HG02884 (cell line): ENCODE measurements around the gene FAM228A.

ENCODE experiments used
- ATAC-seq: cut with Tn5 transposase; IDR thresholded peaks from one replicate; pipeline ENCODE4 v1.9.1; 2021; ENCODE audit warnings: mild to moderate bottlenecking, moderate library complexity; ENCODE audit not compliant: unreplicated experiment

Gene FAM228A

DNA sequence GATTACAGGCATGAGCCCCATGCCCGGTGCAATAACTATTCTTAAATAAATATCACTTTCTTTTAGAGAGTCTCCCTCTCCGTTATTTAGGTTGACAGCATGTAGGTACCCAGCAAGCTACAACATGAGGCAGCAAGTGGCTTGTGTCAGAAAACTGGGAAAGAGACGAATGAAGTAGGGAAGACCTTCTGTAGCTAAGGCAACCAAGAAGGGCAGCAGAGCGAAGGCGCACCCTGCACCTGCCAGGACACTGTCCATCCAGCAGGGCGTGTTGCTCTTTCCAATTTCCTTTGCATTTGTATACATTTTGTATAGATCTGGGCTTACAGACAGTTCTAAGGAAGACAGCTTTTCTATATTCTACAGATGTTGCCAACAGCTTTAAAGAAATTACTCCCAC lies 48.1 kb downstream of the FAM228A start:
- no peak for ATAC-seq

DNA sequence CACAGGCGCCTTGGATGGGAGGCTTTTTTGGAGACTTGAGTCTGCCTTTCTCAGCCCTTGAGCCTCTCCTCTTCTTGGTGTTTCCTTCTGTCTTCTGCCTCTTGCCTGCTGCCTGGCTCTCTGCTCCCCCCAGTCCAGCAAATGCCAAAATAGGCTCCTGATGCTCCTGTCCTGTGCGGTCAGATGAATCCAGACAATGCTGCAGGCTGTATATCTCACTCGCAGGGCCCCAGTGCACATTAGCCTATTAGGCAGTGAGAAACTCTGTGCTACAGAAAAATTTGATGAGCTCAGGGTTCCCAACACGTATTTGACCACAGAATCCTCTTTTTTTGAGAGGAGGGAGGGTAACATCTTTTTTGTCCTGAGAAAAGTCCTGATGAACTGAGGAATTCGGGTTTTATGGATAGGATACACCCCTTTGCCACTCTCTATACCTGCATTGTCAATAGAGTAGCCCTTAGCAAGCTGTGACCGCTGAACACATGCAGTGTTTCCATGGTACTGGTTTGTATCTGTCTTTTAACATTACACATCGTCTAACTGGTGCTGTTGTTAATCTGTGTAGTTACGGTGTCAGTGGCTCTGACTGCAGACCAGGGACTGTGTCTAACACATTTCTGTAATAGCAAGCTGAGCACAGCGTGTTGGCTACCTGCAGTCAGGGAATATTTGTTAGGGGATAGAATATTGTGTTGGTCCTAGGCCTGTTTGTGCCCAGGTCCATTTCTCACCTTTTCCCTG lies 50.8 kb downstream of the FAM228A start:
- no peak for ATAC-seq

DNA sequence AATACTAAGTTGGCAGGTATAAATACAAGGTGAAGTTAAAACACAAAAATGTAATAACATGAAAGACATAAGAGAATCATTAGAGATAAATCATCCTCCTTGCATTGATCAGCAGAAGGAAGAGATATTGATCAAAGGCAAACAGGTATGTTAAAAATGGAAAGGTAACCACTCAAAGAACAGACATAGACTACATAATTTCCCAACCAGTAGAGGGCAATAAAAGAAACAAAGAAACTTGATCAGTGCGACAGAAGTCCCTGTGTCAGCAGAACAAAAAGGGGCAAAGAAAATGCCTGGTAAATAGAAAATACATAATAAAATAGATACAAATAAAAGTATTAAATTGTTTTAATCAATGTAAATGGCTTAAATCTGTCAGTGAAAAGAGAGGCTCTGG lies 53.6 kb downstream of the FAM228A start:
- ATAC-seq, result no peak

DNA sequence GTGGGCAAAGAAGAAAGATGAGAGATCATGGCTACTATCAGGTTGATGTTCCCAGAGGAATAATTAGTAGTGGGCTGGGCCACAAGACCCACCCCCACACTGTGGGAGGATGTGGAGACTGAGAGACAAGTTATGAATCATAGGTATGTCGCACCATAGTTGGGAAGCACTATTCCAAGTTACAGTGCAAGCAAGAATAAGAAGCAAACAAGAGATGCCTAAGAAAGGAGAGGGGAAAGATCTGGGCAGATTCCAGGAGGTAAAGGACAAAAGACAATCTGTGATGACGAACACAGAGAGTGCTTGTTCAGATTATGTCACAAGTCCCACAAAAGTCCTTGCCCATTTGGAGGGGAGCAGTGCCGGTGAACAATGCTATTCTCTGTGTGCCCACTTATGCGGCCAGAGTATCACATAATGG lies 56.6 kb downstream of the FAM228A start:
- no peak for ATAC-seq

DNA sequence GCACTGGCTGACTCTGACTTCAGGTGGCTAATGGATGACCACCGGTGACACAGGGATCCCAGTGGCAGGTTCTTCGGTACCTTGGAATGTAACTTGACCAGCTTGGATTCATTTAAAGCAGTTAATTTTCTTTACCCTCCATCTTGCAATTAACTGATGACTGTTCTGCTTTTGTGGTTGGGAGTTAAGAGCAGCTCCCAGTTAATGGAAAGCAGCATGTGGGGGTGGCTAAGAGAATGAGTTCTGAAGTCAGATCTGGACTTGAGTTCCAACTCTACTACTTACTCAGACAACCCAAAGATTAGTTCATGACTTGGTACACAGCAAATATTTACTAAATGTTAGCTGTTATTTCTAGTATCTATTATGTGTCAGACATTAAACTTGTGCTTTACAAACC lies 58.5 kb downstream of the FAM228A start:
- no peak for ATAC-seq

DNA sequence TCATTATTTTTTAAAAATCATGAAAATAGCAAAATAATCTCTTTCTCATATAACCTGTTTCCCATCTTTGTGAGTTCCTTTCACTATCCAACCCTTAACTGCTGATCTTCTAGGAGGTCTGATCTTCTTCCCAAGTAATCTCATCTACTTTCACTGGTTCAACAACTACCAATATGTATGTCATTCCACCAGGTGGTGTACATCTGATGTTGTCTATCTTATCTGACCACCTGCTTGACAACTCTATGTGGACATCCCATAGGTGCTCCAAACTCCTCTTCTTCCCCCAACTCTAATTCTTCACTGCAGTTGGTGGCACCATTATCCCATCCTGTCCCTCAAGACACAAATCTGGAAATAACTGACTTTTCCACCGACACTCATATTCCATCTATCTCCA lies 62.5 kb downstream of the FAM228A start:
- ATAC-seq, result no peak

DNA sequence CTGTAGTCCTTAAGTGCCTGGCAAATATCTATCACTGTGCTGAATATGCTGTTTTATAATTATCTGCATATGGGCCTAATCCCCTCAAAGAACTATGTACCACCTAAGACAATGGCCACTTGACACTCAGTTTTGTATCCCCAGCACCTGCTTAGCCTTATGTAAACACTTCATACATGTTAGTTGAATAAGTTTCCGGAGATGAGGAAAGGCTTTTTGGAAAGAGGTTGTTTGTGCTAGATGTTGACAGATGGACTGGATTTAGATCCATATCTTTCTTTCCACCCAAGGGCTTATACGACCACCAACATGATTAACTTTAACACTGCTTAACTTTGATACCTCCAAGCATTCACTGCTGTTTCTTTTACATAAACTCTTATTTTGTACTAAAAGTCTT lies 63.3 kb downstream of the FAM228A start:
- ATAC-seq, result no peak

DNA sequence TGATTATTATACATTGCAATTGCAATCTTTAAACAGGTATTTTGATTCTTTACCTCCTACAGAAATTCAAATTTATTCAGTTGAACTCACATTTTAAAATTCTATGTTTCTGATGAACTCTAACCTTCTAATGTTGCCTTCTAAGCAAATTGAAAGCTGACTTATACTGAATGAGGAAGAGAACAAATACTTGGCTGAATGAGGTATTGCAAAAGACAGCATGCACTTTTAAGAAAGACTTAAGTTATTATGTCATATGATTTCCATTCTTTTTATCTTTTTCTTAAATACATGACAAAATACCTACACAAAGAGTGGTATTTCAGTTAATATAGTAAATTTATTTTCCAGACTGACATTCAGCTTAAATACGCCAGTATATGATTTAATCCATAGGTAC lies 64.7 kb downstream of the FAM228A start:
- no peak for ATAC-seq
